ENCODE data around the gene SNX7.

SNX7 gene

GRCh38 chr1:98661544-98662355, at the start of gene SNX7:
SNX7 (plus strand) TSS chr1:98661721; CDS start chr1:98661732, 11 bp downstream.
- DNase-seq = no peak

- DNase-seq = no peak
Observed at GRCh38 chr1:98637316-98637715, 24.2 kb upstream of the SNX7 start.

DNA sequence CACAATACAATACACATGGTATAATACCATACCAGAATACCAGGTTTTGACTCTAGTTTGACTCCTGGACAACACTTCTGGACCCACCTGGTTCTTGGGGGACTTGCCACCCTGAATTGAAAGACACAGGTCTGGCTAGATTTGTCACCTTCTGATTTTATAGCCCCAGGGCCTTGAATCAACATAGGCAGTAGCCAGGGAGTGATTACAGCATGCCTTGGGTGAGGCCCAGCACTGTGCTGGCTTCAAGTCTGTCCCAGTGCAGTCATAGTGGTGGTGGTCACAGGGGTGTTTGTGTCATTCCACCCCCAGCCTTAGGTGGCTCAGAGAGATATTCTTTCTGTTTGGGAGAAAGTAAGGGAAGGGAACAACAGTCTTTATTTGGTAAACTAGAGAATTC, 23.3 kb upstream of the SNX7 start:
- DNase-seq = no peak

DNA sequence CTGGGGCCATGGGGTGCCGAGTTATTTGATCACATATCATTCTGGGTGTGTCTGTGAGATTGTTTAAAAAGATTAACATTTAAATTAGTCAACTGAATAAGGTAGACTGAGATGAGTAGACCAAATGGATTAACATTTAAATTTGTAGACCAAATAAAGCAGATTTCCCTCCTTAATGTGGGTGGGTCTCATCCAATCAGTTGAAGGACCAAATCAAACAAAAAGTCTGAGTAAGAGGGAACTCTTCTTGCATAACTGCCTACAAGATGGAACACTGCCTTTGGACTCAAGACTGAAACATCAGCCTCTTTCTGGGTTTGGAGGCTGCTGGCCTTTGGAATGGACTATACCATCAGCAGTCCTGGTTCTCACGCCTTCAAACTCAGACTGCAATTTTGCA, 17.0 kb upstream of the SNX7 start:
- DNase-seq = no peak

DNA sequence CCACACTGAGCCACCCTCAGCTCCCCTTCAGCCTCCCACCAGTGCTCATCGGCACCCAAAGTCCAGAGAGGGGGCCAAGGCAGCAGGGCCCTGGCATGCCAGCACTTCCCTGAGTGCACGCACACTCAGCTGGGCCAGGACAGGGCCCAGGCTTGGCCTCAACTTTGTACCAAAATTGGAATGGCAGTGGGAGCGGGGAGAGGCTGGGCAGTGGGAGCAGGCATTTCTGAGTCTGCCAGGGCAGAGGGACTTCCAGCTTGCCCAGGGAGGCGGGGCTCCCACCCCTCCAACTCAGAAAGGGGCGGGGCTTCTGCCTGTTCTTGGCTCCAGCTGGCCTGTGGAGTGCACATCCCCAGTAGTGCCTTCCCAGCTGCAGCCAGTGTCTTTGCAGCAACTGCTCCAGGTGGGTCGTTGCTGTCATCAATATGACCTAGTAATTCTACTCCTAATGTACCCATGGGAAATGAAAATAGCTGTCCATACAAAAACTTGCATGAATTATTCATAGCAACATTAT, 10.3 kb upstream of the SNX7 start:
- no peak for DNase-seq

DNA sequence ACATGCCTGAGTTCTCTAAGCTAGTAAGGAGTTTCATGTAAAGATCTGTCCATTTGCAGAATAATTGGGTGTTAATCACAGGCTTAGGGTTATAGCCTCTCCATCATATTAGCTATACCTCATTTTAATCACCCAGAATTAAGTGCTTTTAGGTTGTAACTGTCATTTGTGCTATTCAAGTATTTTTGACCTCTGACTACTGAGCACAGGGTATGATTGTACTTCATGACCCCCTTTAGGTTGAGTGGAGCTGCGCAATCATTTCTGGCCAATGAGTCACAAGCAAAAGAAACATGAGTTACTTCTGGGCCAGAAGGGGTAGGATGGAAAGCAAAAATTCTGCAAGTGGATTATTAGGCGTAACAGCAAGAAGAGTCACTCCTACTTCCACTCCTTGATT, 8.4 kb upstream of the SNX7 start:
- no peak for DNase-seq

DNA sequence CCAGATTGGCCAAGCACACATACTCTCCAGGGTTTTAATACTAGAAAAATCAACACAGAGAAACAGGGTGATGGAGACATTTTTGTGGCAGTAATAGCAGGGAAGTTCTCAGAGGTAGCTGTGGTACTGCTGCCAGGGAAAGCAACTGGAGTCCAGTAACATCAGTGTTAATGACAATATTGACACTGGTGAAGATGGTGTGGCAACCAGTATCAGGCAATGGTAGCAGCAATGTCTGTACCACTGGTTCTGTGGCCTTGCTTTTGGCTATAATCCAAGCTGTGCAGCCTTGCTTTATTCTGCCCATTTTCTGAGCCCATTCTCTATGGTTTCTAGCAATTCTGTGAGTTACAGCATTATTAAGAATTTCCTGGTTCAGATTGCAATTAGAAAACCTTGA, 1.6 kb upstream of the SNX7 start:
- DNase-seq = no peak

DNA sequence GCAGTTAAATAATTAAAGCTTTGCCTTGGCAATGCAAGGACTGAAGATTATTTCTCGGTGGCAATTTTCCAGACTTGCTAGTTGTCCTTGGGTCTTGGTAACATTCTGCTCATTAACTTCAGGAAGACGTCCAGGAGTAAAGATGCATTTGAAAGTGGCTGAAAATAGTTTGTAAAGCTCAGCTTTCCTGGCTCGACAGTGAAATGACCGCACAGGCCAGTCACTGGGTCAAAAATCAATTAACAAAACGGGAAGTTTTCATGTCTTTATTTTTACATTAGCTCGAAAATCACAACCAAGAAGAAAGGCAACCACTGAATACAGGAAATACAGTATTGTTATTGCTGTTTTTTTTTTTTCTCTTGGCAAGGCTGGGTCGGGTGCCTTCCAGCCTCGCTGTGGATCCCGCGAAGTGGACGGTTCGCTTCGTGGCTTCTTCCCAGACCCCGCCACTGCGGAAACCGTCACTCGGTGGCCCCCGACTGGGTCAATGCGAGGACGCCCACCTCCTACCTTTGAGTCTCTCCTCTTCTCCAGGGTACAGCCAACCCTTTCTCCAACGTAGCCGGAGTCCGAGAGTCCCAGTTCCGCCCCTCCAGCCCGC, 479 bp upstream of the SNX7 start:
- DNase-seq = no peak

DNA sequence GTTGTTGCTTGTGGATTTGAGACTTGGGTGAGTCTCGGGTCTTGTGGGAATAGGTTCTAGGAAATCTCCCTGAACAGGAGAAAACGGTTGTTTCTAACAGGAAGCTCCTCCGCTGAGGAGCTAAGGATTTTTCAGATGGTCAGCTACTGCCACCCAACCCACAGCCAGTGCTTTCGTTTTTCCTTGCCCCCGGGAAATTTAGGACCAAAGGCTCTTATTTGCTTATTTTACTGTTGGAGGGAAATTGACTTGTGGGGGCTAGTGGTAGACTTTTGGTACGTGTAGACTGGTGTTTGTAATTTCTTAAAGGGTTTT, 792 bp downstream of the SNX7 start:
- DNase-seq = no peak

DNA sequence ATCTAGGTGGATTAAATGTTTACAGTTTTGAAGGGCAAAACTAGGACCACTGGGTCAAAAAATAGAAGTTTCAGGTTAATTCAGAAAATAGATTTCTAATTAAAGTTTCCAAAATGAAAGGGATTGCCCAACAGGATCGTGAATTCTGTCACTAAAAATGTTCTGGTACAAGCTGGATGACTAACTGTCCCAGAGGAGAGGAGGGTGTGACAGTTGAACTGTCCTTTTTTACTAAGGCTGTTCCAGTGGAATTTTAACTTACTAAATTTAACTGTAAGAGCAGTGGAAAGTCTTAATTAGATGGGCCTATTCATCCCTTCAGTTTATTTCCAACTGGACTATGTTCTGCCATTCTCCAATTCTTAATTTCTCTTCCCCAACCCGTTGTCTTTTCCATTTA, 7.2 kb downstream of the SNX7 start:
- DNase-seq = no peak

DNA sequence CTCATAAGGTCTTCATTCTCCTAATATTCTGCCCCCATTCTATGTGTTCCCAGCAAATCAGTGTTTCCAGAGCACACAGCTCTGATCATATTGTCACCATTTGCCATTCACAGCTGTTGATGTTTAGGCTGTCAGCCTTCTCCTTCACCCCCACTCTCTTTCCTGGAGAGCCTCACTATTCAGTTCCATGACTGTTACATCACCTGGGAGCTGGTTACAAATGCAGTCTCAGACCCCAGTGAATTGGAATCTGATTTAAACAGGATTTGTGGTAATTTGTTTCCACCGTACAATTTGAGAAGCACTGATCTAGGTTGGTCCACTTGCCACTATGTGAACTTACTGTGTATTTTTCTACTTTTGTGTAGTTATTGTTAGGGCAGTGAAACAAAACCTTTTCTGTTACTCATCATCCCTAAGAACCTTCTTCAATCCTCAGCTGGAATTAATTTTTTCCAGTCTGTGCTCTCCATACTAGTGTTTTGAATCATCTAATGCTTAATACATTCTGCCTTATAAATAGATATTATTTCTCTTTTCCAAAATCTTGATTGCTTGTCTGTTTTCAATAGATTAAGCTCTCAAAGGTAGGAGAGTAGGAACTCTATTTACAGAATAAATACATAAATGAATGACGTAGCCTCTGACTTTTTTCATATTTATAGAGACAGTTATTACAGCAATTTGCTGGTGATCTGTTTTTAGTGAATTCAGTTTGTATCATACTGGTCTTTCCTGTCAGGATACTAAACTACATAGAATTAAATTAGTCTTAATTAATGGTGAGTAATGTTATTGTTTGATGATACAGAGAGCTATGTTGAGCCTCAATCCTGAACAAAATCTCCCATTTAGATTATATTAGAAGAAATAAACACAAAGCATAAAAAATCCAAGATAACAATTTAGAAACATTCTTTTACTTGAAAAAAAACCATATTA, 8.1 kb downstream of the SNX7 start:
- no peak for DNase-seq

DNA sequence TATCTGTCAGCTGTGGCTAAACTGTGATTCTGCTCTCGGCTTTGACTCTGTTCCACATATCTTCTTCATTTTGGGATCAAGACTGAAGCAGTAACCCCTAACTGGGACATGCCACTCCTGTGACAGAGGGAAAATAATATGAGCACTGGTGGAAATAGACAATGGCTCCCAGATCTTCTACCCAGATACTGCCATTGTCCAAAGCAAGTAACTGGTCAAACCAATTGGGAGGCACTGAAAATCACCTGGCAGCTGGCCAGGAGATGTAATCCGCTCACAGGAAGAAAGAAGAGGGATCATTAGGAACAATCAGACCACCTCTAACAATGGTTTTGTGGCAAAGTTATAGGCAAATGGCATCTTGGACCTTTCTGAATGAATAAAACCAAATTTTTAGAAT, 10.7 kb downstream of the SNX7 start:
- no peak for DNase-seq

DNA sequence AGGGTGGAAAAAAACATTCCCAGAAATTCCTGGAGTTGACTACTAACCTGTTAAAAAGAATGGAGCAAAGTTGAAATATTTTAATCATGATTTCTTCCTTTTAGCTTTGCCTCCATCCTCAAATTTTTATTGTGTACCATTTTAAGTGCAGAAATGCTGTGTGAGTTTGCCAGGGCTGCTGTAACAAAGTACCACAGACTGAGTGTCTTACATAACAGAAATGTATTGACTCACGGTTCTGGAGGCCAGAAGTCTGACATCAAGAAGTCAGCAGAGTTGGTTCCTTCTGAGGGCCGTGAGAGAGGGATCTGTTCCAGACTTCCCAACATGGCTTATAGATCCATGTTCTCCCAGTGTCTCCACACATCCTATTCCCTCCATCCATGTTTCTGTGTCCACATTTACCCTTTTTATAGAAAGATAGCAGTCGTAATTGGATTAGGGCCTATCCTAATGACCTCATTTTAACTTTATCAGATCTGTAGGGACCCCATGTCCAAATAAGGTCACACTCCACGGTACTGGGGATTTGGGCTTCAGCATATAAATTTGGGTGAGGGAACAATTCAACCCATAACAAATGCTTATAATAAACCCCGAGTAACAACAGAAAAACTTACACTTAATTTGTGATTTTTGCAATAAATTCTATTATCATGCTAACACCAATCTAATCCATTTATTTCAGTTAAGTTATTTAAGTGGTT, 12.7 kb downstream of the SNX7 start:
- DNase-seq = no peak

GRCh38 chr1:98675282-98675681, 13.8 kb downstream of the SNX7 start:
- DNase-seq = no peak

- DNase-seq = no peak
Observed at GRCh38 chr1:98677288-98677687, 15.8 kb downstream of the SNX7 start.

DNA sequence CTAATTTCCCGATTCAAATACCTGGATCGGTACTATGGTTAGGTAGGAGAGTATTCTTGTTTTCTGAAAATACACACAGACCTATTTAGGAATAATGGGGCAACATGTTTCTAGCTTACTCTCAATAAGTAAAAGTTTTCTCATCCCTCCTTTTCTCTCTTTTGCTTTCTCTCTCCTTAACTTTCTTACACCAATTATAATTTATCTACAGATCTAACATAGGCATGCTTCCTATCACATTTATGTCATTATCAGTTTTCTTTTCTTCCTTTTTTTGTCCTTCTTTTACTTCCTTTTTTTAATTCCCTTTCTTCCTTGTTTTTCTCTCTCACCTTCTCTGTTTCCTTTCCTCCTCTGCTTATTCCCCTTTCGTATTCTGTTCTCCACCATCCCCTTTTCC, 20.3 kb downstream of the SNX7 start:
- DNase-seq = no peak

DNA sequence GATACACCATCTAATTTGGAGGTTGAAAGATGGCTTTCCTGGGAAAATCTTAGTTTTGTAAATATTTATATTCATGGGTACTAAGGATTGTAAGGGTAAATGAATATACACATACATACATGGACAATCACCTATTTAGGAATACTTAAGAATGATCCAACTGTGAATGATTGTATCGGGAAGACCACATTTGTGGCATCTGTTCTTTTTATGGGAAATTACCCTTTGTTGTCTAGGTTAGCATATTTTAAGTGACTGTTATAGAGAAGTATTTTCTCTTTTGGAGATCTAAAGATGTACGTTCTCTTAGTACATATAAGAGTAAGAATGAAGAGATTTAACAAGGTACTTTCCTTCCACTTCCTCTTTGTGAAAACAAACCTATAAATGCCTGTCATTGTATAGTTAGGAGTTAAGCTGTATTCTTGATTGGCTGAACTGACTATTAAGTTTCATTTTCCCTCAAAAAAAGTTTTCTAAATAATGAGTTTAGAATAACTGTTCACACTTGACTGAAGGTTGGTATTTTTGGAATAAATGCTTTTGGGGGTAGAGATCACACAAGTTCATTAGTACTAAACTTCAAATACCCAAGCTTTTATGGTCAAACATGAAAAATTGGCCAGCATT, 26.7 kb downstream of the SNX7 start:
- DNase-seq = no peak

DNA sequence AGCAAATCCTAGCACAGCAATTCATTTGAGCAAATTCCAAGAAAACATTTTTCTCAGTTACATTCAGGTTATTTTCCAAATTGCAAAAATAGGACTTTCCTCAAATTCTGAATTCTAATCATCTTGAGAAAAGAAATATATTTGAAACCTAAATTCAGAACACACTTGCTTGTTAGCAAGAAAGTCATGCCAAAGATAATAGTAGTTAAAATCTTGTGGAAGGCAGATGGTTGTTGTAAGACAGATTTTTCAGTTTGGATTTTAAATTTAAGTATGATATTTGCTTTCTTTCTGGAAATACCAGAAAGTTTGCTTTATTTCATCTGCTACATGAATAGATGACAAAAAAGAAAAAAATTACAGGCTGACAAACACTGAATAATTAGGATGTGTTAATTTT, 29.1 kb downstream of the SNX7 start:
- no peak for DNase-seq

DNA sequence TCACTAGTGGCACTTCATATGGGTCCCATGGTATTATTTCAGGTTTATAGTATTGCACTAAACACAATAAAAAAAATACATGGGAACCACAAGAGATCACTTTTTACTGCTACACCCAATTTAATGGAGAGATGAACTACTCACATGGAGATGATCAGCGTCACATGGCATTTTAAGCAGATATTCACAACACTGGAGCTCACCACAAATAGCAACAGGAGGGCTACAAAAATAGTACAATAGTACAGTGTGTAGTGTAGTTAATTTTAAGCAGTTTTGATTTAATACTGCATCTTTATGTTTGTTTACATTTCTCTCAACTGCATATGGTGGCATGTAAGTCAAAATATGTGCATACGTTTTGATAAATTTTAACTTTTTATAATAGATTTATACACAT, 31.0 kb downstream of the SNX7 start:
- DNase-seq = no peak

- no peak for DNase-seq
Observed at GRCh38 chr1:98693385-98693784, 31.9 kb downstream of the SNX7 start.

DNA sequence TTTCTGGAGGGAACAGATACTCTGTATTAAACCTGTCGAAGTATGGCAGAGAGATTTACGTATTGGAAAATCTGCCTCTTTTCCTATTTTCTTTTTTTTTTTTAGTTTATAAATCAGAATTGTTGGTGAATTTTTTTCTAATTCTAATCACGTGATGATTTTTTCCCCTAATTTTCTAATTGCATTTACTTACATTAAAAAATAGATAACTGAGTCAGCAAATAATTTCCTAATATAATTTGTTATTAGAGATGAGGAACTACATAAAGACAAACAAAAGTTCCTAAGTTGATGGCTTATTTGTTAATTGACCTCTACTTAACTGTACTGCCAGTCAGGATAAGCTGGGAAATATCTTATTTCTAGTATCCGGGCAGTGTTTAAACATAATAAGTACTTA, 34.6 kb downstream of the SNX7 start:
- DNase-seq = no peak

DNA sequence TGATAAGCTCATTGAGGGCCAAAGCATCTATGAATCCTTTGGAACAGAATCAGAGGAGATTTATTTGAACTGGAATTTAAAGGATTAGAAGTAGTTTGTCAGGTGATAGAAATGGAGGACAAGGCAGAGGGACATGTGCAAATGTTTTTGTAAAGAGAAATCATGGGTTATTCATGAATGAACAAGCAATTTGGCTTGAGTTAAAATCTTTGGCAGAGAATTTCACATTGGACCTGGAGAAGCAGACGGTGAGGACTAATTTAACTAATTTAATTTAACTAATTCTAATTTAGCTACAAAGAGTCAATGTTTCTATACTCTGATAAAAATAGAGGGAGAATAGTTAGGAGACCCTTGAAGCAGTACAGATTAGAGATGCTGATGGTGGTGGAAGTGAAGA, 36.3 kb downstream of the SNX7 start:
- DNase-seq = no peak

DNA sequence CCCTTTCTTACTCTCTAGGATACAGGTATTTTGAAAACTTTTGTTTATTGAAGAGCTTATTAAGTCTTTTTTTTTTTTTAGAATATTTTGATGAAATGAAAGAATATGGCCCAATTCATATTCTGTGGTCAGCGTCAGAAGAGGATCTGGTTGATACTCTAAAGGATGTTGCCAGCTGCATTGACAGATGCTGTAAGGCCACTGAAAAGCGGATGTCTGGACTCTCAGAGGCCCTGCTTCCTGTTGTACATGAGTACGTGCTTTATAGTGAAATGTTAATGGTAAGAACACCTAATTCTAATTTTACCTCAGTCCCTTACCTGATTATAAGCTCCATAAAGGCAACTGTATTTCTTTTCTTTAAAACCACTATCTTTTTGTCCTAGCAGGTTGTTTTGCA, 37.1 kb downstream of the SNX7 start:
- DNase-seq = no peak
